Stimulated activated CD8-positive, alpha-beta memory T cell treated with anti-CD3 and anti-CD28 coated beads, Interleukin-15, amount 100 ng/mL, for 4 hours (primary cell): Measurements from ENCODE around the gene PACSIN1.

Experiments
- DNase-seq, 2 donors: peaks; one replicate each; pipeline ENCODE4 v3.0.0-alpha.2; 2020; ENCODE audit warnings: low read depth in 2 of 2

Gene PACSIN1

DNA sequence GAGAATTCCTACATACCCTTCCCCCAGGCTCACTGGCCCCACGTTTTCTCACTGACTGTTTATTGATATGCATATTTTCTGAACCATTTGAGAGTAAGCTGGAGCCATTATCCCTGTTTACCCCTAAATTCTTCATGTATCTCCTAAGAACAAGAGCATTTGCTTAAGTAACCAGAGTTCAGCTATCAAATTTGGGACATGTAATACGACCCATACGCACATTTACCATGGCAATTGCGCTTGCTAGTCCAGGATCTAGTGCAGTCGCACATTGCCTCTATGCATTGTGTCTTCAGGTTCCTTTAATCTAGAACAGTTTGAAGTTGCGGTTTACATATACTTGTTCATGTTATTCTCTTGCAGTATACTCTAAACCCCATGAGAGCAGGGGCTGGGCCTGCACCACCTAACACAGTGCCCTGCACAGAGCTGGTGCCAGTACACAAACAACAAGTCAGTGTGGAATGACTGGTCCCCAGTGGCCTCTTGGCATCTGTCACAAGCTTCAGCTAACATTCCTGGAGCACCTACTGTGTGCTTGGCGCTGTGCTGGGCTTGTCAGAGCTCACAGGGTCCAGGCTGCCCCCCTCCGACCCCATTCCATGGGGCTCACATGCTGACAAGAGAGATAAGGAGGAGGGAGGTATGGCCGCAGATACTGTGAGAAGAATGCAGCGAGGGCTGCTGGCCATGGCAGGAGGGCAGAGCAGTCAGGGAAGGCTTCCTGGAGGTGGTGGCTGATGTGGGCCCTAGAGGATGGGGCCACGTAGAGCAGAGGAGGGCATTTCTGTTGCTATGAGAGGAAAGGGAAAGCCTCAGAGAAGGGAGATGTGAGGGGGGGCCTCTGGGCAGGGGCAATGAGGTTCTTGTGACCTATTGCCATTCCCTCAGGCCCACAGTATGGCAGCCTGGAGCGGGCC is 62.1 kb downstream of the PACSIN1 start:
- no peak for DNase-seq

DNA sequence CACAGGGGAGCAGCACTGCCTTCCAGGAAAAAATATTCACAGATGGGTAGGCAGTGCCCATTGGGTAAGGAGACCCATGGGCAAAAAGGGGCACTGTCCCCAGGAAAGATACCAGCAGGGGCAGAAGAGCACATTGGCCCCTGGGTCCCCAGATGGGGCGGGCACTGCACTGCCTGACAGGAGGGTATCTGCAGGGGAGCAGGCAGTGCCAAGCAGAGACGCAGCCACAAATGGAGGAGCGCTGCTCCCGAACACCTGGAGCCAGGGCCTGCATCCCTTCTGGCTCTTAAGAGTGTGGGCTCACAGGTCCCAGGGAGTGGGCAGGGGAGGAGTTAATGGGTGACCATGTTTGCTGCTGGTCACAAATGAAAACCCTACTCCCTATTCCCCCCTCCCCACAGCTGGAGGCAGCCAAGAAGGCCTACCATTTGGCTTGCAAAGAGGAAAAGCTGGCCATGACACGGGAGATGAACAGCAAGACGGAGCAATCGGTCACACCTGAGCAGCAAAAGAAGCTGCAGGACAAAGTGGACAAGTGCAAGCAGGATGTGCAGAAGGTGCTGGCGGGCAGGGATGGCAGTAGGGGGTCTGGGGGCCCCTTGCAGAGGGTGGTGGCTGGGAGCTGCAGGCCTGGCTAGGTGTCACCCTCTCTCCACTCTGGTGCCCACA is 63.3 kb downstream of the PACSIN1 start:
- no peak for DNase-seq

DNA sequence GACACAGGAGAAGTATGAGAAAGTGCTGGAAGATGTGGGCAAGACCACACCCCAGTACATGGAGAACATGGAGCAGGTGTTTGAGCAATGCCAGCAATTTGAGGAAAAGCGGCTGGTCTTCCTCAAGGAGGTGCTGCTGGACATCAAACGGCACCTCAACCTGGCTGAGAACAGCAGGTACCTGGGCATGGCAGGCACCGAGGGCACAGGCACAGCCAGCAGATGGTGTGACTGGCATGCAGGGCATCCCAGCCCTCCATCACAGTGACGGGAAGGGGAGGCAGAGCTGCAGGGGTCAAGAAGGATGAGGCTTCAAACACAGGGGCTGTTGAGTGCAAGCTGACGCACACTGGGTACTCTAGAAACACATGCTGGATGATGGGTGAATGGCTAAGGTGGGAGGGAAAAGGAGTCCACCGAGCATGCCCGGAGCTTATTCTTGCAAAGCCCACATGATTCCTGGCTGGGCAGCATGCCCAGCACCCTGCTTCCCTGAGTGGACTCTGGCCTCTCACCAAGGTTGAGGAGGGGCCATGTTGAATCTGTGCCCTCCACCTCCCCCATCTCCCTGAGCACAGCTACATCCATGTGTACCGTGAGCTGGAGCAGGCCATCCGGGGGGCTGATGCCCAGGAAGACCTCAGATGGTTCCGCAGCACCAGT is 63.9 kb downstream of the PACSIN1 start:
- no peak for DNase-seq

DNA sequence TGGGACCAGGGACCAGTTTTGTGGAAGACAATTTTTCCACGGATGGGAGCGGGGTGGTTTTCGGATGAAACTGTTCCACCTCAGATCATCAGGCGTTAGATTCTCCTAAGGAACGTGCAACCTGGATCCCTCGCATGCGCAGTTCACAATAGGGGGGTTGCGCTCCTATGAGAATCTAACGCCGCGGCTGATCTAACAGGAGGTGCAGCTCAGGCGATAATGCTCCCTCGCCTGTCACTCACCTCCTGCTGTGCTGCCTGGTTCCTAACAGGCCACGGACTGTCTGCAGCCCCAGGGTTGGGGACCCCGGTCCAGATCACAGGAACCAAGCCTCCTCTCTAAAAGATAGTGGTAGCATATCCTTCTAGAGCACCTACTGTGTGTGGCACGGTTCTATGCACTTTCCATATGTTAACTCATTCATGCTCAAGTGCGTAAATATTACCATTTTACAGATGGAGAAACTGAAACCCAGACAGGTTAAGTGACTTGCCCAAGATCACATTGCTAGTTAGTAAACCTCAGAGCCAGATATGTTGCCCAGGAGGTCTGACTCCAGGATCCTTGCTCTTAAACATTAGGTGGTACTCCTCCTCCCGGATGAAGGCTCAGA is 65.0 kb downstream of the PACSIN1 start:
- DNase-seq: no peak

DNA sequence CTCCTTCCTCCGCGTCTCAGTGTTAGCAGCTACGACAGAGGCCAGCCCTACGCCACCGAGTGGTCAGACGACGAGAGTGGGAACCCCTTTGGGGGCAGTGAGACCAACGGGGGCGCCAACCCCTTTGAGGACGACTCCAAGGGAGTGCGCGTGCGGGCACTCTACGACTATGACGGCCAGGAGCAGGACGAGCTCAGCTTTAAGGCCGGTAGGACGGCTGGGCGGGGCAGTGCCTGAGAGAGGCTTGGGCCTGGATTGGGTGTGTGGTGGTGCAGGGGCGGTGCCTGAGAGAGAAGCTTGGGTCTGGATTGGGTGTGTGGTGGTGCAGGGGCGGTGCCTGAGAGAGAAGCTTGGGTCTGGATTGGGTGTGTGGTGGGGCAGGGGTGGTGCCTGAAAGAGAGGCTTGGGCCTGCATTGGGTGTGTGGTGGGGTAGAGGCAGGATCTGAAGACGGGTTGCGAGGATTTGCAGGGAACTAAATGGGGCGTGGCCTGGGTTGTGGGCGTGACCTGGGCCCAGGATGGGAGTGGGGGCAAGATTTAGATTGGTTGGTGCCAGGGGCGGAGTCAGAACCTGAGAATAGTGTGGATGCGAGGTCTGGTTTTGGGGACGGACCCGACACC is 65.8 kb downstream of the PACSIN1 start:
- no peak for DNase-seq

DNA sequence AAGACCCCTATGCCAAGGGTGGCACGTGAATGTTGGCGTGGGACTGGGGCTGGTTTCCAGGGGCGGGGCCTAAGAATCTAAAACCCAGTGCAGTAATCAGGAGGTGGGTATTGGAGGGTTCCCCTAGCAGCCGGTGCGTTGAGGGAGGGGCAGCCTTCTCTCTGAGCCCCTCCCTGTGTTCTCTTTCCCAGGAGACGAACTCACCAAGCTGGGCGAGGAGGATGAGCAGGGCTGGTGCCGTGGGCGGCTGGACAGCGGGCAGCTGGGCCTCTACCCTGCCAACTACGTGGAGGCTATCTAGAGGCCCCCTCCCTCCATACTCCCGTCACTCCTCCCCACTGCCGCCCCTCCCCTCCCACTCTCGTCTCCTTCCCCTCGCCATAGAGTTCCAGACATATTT is 66.4 kb downstream of the PACSIN1 start:
- DNase-seq: no peak

DNA sequence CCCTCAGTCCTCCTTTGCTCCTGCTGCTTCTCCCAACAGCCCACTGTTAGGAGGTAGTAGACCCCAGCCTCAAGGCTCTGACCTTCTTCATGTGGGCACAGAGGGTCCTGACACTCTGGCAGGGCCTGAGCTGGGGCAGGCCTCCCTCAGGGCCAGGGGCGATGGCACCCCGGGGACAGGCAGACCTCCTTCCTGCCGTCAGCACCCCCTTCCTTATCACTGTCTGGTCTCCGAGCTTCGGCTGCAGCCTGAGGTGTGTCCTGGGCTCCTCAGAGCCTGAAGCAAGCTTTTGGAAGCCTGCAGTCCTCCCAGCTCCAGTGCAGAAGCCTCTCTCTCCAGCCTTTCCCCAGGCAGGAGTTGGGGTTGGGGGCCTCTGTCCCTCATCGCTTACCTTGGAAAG is 68.3 kb downstream of the PACSIN1 start:
- no peak for DNase-seq

DNA sequence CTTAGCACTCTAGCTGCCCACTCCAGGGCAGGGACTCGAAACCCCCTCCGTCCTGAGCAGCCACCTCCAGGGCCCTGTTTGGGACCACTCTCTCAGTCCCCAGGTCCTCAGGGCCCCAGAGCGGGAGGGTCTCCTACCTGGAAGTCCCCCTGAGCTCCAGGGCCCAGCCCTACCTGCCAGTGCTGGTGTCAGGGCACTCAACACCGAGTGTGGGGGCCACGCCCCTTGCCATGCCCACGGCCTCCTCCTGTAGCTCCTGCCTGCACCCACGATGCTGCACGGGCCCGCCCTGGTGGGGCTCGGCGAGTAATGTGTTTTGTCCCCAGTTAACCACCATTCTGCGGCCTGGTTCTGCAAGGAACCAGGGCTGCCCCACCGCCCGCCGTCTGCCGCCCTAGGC is 68.8 kb downstream of the PACSIN1 start:
- DNase-seq: no peak

DNA sequence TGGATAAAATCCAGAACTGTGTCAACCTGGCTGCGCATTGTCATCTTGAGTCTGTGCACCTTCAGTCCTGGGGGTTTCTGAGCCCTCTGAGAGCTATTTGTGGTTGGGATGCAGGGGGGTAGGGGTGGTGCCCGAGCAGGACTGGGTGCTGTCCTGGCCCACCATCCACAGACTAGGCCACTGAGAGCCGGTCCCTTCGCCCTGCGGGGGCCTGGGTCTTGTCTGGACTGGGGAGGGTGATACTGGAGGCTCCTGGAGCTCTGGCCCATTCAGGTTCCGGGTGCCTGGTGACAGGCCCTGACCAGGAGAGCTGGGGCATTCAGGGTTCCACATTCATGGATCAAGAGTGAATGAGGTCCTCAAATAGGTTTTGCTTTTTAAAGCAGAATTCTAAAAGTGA is 69.3 kb downstream of the PACSIN1 start:
- DNase-seq: no peak

DNA sequence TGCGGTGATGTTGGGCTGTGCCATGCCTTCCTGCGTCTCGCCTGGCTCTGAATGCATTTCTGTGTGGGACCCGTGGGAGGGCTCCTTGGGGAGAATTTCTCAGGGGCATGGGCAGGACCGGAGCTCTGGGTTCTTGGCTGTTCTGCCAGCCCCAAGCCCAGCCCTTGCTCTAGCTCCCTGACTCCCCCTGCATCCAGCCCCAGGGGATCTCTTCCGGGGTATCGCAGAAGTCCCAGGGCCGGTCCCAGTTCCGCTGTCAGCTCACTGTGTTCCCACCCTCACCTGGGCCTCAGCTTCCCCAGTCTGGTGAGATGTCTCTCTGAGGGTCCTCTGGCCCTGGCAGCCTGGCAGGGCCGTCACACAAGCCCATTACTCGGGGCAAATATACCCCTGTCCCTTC is 69.8 kb downstream of the PACSIN1 start:
- DNase-seq: no peak

DNA sequence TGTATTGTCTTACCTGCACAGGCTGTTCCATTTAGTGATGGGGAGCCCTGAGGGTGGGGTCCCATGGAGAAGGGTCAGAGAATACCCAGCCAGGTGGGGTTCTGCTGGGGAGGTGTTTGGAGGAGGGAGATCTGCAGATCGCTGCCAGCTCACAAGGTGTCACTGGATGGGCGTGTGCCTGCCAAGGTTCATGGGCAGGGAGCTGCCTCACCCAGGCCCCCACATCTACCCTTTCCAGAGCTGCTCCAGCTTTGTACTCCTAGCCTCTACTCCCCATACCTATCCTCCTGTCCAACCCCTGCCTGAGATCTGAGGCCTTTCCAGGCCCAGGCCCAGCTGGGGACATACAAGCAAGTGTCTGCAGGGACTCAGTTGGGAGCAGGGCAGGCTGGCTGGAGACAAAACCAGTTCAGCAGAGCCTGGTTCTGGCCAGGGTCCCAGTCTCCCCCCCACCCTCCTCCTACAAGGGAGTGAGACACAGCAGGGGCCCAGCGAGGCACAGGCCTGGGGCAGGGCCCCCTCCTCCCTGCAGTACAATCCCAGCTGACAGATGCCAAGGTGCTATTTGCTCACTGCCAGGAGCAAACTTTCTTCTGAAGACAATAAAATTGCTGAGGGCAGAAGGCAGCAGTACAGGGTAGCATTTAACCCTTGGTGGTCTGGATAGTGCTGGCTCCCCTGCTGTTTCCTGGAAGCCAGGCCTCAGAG is 70.5 kb downstream of the PACSIN1 start:
- DNase-seq: no peak

DNA sequence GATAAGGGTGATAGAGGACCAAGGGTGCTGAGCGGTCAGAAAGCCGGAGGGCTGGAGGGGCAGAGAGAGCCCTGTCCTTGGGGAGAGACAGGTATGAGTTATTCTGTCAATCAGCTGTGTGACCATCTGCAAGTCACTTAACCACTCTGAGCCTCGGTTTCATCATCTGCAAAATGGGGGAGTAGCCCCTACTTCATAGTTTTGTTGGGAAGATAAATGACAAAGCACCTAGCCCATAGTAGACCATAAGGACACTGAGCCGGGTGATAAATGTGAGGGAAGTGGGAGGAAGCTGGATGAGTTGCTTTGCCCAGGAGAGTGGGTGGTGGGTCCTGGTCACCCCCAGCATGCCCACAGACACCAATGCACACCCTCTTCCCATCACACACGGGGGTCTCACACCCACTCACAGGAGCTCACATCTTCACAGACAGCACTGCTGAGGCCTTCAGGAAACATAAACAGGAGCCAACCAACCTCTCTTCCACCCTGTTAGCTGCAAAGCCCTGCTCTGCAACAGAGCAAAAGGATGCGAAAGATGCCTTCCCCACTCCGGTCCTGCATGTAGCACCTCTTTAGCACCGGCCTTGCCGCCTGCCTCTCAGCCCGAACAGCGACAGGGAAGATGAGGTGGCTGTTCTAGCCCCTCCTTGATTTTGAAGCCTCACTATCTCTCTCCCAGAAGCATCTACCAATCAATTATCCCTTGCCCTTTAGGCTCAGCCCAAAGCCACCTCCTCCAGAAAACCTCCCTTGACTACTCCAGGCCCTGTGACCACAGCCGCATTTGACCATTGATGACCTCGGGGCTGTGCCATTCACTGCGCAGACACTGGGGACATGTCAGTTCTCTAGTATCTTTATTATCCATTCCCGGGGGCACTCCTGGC is 71.3 kb downstream of the PACSIN1 start:
- DNase-seq: no peak

DNA sequence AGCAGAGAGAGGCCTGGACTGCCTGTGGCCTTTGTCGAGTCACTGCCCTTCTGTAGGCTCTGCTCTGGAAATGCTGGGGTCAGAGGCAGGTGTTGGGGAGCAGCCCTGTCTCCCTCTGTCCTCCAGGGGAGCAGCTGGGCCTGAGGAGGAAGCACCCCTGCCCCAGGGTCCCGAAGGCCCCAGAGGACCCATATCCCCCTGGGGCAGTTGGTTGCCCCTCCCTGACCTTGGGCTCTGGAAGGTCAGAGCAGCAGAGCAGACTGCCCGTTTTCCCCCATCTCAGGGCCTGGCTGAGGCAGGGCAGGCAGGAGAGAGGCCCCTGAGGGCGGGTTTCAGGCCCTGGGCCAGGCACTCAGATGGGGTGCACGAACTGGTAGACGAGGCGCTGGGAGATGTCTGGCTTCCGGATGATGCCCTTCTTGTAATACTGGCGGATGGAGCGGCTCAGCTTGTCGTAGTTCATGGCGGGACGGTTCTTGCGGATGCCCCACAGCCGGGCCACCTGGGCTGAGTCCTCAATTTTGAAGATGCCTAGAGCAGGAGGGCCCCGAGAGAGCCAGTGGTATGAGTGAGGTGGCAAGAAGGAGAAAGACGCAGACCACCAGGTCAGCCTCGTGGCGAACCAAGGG is 72.2 kb downstream of the PACSIN1 start:
- no peak for DNase-seq

DNA sequence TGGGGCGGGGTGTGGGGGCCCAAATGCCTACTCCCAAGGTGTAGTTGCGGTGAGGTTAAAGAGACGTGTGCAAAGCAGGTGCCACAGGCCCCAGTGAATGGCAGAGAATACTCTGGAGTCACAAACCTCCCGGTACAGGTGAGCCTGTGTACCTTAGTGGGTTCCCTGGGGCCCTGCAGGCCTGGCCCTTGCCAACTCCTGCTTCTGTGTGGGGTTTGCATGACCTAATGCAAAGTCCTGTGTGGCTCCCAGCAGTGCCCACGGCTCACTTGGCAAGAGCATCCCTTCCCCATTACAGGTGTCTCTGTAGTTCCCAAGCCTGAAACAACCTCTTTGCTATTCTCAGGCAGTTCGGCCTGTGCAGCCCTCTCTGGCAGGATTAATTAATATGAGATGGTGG is 72.7 kb downstream of the PACSIN1 start:
- DNase-seq: no peak

DNA sequence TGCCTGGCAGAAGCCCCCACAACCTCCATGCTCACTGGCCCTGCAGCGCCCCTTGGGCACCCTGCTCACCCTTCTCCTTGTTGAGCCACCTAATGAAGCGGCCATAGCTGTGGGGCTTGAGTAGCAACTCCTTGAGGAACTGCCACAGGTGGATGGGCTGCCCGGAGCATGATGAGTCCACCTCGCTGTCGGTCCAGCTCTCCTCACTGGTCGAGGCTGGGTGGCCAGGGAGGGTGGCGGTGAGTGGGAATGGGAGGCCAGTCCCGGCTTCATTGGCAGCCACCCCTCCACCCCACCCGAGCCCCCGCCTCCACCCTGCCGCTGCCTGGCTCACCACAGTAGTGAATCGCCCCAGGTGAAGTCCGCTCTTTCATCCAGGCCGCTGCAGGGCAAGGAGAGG is 73.3 kb downstream of the PACSIN1 start:
- no peak for DNase-seq

DNA sequence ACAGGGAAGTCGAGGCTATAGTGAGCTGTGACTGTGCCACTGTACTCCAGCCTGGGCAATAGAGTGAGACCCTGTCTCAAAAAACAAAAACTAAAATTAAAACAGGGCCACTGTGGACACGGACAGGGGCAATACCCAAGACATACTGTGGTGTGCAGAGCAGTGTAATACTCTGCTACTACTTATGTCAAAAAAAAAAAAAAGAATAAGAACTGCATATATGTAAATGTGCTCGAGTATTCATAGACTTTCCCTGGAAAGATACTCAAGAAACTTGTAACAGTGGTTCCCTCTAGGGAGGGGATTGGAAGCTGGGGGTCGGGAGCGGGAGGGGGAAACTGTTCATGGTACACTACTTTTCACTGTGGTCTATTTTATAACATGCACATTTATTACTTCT is 74.3 kb downstream of the PACSIN1 start:
- no peak for DNase-seq

DNA sequence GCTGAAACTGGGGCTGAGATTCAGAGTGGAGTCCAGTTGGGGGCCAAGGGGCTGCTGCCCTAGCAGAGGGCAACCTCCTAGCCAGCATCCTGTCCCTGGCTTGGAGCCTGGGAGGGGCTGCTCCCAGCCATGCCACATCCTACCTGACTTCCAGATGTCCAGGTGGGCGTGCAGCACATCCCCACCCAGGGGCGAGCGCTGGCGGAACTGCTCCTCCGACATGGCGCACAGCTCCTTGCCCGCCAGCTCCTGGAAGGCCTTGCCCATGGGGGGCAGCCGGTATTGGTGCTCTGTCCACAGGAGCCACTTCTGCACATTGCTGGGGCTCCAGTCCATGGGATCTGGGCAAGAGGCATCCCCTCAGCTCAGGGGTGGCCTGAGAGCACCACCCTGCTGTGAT is 75.0 kb downstream of the PACSIN1 start:
- no peak for DNase-seq

DNA sequence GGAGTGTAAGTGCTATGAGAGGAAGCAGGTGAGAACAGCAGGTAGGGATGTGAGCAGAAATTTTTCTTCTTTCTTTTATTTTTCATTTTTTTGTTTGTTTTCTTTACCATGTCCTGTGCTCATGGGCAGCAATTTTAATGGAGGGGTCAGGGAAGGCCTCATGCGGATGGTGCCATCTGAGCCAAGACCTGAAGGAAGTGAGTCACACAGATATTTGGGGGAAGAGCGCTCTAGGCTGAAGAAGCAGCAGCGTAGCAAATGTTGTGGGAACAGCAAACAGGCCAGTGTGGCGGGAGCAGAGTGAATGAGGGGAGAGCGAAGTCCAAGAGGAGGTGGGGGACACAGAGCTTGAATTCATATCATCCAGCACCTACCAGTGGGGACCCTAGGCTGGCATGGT is 77.5 kb downstream of the PACSIN1 start:
- DNase-seq: no peak

DNA sequence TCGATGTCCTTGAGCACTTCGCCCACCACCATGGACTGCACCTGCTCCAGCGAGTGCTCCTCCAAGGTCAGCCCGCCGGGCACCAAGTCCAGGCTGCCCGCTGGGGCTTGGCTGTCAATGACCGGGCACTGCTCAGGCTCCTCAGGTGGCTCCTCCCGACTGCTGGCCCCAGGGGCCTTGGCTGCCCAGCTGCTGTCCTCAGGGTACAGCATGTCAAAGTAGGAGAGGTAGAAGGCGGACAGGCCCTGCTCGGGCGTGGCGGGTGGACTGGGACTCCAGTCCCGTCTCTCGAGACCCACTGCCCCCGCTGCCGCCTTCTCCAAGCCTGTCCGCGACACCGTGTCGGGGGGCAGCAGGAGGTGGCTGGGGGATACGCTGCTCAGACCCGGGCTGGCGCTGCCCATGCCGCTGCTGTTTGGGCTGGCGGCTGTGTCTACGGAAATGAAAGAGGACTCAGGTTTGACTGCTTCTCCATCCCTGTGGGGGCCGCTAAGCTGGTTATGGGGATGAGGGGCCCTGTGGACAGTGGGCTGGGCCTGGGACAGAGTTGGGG is 78.3 kb downstream of the PACSIN1 start:
- DNase-seq: no peak
